Mucosa of rectum (tissue), 2 donors: ENCODE data around the gene KLK3.
A peak's percentile ranks its signal among the peaks of the same experiment; 100 is the strongest.

ENCODE experiments used
- H3K27ac ChIP-seq, 2 donors: one replicate each; pipeline ENCODE4 v1.7.0; 2013; ENCODE audit warnings: inconsistent platforms in 2 of 2, low read depth in 2 of 2, low read length in 2 of 2
- H3K27me3 ChIP-seq, 2 donors: one replicate each; pipeline ENCODE4 v1.7.0; 2013; ENCODE audit warnings: low read length in 2 of 2; ENCODE audit not compliant: control insufficient read depth in 2 of 2, insufficient read depth in 2 of 2
- H3K36me3 ChIP-seq, 2 donors: one replicate each; pipeline ENCODE4 v1.7.0; 2013; ENCODE audit warnings: low read length in 2 of 2; ENCODE audit not compliant: control insufficient read depth in 2 of 2, insufficient read depth in 2 of 2
- H3K4me1 ChIP-seq, 2 donors: one replicate each; pipeline ENCODE4 v1.7.0; 2013; ENCODE audit warnings: low read length in 2 of 2, mild to moderate bottlenecking in 1 of 2; ENCODE audit not compliant: control insufficient read depth in 2 of 2, insufficient read depth in 2 of 2
- H3K4me3 ChIP-seq, 2 donors: one replicate each; pipeline ENCODE4 v1.7.0; 2013; ENCODE audit warnings: low read length in 2 of 2
- H3K9ac ChIP-seq, 2 donors: one replicate each; pipeline ENCODE4 v1.7.0; 2013; ENCODE audit warnings: low read length in 2 of 2, low read depth in 1 of 2, mild to moderate bottlenecking in 1 of 2
- H3K9me3 ChIP-seq, 2 donors: one replicate each; pipeline ENCODE4 v1.7.0; 2013; ENCODE audit warnings: low read length in 2 of 2; ENCODE audit not compliant: control insufficient read depth in 2 of 2
- donor health status: healthy.
- donor health status: Normal muscosa, but diverticular disease.

KLK3 gene

DNA sequence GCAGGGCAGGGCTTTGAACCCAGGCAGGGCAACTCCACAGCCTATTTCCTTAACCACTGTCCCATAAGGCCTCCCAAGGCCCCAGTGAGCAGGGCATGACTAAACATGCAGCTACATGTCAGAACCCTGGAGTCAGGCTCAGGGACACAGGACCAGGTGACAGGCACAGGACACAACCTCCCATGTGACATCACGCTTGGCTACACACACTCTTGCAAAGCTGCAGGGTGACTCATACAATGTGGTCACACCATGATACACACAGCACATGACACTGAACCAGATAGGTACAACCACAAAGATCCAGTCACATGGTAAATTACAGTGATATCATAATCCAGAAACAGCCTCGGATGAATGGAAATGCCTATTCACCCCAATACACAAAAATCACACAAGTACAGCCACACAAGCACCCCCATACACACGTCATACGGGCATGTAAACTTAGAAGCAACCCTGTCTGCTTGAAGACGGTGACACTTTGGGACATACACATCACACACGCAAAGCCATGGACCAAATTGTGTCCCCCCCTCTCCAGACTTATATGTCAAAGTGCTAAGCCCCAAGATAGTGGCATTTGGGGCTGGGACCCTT, 42.0 kb downstream of the KLK3 start:
- no peak overlapping the region for H3K4me3 ChIP-seq
- H3K4me1 ChIP-seq, result no peaks in the 10 kb centered on the region
- H3K9me3 ChIP-seq, result no peaks in the 10 kb centered on the region
- no peak overlapping the region for H3K9ac ChIP-seq
- H3K27me3 ChIP-seq, result no peaks in the 10 kb centered on the region
- no peaks in the 10 kb centered on the region for H3K36me3 ChIP-seq
- H3K27ac ChIP-seq, result no peak overlapping the region

DNA sequence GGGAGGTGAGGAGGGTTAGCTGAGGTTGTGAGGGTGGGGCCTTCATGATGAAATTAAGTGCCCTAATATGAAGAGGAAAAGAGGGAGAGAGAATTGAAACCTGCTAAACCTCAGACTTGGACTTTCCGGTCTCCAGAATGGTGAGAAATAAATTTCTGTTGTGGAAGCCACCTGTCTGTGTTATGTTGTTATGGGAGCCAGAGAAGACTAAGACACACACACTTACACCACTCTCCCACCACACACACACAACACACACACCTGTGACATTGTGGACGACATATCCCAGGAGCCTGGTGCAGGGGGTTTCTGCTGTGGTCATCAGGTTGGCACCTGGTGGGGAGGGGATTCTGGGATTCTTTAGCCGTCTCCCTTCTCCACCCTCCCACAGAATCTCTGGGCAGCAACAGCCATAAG, 42.5 kb downstream of the KLK3 start:
- Histone ChIP-seq H3K27ac (no peak overlapping the region), H3K4me3 (no peak overlapping the region), H3K36me3 (no peaks in the 10 kb centered on the region), H3K9me3 (no peaks in the 10 kb centered on the region), H3K9ac (no peak overlapping the region), H3K4me1 (no peaks in the 10 kb centered on the region), H3K27me3 (no peaks in the 10 kb centered on the region)

DNA sequence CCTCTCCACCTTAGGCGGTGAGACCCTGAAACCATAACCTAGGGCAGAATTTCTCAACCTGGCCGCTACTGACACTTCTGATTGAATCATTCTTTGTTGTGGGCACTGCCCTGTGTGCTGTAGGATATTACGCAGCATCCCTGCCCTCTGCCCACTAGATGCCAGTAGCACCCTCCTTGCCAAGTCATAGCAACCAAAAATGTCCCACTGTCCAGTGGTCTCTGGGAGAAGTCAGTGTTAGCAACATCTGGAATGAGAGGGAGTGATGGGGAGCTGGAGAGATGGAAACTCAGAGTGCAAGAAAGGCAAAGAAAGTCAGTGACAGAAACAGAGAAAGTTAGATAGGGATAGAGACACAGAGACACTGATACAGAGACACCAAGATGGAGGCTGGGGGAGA, 42.9 kb downstream of the KLK3 start:
- Histone ChIP-seq H3K9ac (no peak overlapping the region), H3K27ac (no peak overlapping the region), H3K9me3 (no peaks in the 10 kb centered on the region), H3K4me3 (no peak overlapping the region), H3K27me3 (no peaks in the 10 kb centered on the region), H3K36me3 (no peaks in the 10 kb centered on the region), H3K4me1 (no peaks in the 10 kb centered on the region)

DNA sequence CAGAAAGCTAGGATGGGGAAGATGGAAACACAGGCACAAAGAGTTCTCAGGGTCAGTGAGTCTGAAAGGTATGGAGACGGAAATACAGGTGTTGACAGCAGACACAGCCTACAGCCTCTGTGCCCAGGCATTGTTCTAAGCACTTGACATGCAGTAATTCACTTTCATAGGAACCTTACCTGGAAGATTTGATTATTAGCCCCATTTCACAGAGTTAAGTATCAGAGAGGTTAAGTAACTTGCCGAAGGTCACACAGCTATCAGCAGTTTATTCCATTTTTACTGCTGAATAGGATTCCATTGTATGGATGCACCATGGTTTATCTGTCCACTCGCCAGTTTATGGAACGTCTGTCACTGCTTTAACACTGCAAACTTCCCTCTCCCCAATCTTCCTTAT, 43.3 kb downstream of the KLK3 start:
- no peaks in the 10 kb centered on the region for H3K36me3 ChIP-seq
- H3K4me3 ChIP-seq, result no peak overlapping the region
- no peak overlapping the region for H3K9ac ChIP-seq
- no peaks in the 10 kb centered on the region for H3K4me1 ChIP-seq
- H3K9me3 ChIP-seq, result no peaks in the 10 kb centered on the region
- H3K27me3 ChIP-seq, result no peaks in the 10 kb centered on the region
- no peak overlapping the region for H3K27ac ChIP-seq

DNA sequence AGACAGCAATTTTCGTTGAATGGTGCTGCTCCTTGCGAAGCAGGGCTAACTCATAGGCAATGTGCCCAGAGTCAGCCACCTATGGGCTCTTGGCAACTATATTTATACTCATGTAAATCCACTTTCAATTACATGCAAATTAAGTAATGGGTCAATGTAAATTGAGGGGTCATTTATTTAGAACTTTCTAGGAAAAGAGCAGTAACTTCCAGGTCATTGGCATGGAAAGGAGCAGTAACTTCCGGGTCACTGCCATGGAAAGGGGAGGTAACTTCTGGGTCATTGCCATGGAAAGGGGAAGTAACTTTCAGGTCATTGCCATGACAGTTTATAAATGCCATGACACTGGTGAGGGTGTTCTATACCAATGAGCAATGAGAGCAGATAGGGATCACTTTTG, 44.9 kb downstream of the KLK3 start:
- H3K36me3 ChIP-seq, result no peaks in the 10 kb centered on the region
- H3K27ac ChIP-seq, result no peak overlapping the region
- no peak overlapping the region for H3K4me3 ChIP-seq
- H3K9ac ChIP-seq, result no peak overlapping the region
- H3K27me3 ChIP-seq, result no peaks in the 10 kb centered on the region
- no peaks in the 10 kb centered on the region for H3K4me1 ChIP-seq
- H3K9me3 ChIP-seq, result no peaks in the 10 kb centered on the region

DNA sequence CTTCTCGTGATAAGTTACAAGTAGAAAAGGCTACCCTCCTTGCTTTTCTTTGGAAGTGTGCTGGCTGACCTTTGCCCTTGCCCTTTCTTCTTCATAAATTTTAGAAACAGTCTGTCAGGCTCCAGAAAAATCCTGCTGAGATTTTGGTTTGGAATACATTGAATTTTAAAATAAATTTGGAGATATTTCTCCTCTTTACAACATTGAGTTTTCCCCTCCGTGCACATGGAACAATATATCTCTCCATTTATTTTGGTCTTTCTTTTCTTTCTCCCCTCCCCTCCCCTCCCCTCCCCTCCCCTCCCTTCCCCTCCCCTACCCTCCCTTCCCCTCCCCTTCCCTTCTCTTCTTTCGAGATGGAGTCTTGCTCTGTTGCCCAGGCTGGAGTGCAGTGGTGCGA, 47.9 kb downstream of the KLK3 start:
- no peaks in the 10 kb centered on the region for H3K4me1 ChIP-seq
- no peak overlapping the region for H3K9ac ChIP-seq
- no peak overlapping the region for H3K27ac ChIP-seq

DNA sequence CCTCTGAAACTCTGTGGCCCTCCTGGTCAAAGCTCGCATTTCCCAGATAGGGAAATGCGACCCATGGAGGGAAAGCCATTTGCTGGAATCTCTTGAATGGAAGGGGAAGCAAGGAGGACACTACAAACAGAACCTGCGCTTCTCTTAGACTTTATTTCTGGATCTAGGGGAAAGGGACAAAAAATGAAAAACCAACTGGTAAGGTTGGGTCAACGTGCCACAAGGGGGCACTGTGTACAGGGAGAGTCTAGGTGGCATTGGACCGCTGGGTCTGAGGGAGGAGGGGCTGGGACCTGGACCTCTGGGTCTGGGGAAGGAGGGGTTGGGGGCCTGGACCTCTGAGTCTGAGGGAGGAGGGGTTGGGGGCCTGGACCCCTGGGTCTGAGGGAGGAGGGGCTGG, 51.5 kb downstream of the KLK3 start:
- H3K4me3 ChIP-seq, result no peak overlapping the region
- peaks cover 20 to 26% of the 10 kb centered on the region in 2 donors for H3K27me3 ChIP-seq
- no peaks in the 10 kb centered on the region for H3K36me3 ChIP-seq
- no peaks in the 10 kb centered on the region for H3K4me1 ChIP-seq
- H3K9ac ChIP-seq, result no peak overlapping the region
- no peak overlapping the region for H3K27ac ChIP-seq
- H3K9me3 ChIP-seq, result no peaks in the 10 kb centered on the region

More for the DNA sequence above, 47.9 kb downstream of the KLK3 start:
- Histone ChIP-seq H3K36me3 (no peaks in the 10 kb centered on the region), H3K27me3 (peaks cover 0 to 2% of the 10 kb centered on the region in 2 donors), H3K9me3 (no peaks in the 10 kb centered on the region), H3K4me3 (no peak overlapping the region)

DNA sequence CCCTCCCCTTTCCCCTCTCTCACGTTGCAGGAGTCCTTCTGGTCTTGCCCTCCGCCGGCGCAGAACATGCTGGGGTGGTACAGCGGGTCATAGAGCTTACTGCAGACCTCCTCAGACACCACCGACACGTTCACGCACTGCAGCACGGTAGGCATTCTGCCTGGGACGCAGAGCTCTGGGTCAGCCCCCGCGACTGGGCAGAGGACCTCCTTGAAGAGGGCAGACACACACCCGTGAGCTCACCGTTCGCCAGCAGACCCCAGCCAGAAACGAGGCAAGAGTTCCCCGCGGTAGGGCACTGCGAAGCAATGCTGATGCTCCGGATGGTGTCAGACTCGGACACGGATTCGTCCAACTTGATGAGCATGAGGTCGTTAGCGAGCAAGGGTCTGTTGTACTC, 53.6 kb downstream of the KLK3 start:
- Histone ChIP-seq H3K4me1 (no peaks in the 10 kb centered on the region), H3K9ac (no peak overlapping the region), H3K36me3 (no peaks in the 10 kb centered on the region), H3K9me3 (no peaks in the 10 kb centered on the region), H3K27me3 (peaks cover 33 to 41% of the 10 kb centered on the region in 2 donors), H3K4me3 (no peak overlapping the region), H3K27ac (no peak overlapping the region)

DNA sequence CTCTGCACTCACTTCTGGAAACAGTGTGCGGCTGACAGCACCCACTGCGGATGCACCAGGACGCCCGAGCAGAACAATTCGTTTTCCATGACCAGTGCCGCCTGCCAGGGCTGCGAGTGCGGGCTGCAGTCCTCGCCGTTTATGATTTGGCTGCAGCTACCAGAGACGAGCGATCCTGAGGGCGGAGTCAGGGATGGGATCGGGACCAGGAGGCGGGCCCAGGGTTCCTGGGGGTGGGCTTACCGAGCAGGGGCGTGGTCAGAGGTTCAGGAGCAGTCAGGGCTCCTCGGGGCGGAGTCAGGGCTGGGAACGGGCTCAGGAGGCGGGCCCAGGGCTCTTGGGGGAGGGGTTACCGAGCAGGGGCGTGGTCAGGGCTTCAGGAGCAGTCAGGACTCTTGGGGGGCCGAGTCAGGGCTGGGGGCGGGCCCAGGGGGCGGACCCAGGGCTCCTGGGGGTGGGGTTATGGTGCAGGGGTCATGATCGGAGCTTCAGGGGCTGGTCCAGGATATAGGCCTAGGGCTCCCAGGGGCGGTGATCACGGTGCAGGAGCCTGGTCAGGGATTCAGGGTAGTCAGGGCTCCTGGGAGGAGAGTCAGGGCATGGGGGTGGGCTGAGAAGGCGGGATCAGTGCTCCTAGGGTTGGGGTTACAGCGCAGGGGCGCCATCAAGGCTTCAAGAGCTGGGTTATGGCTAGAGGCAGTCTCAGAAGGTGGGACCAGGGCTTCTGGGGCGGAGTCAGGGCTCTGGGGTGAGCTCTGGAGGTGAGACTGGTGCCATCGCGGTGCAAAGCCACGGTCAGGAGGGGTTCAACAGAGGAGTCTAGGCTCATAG, 54.7 kb downstream of the KLK3 start:
- Histone ChIP-seq H3K9ac (no peak overlapping the region), H3K4me1 (no peaks in the 10 kb centered on the region), H3K4me3 (peak overlapping the region; percentile 7 to 19), H3K9me3 (no peaks in the 10 kb centered on the region), H3K36me3 (no peaks in the 10 kb centered on the region), H3K27me3 (peaks cover 34 to 41% of the 10 kb centered on the region in 2 donors), H3K27ac (no peak overlapping the region)
